Cardiac muscle cell (in vitro differentiated cells and primary cell): ENCODE measurements around the gene CARMIL1. TPM values are rescaled to one million over a fixed set of nuclear protein-coding genes. Genes with fewer than 3 reads are reported as not detected.

Experiments used
- DNase-seq, 2 donors: peaks; one replicate each; pipeline versions ENCODE4 v3.0.0 to v3.0.0-alpha.2; 2010 to 2017; ENCODE audit warnings: low read depth in 1 of 2, low spot score in 1 of 2
- H3K27ac ChIP-seq: fragments of 200-600 bp; sonication (generic); 2 replicates; pipeline ENCODE4 v1.5.1; 2016
- H3K27me3 ChIP-seq: fragments of 200-600 bp; sonication (generic); 2 replicates; pipeline ENCODE4 v1.6.0; 2016; ENCODE audit warnings: control low read depth
- H3K36me3 ChIP-seq: fragments of 200-600 bp; sonication (generic); 2 replicates; pipeline ENCODE4 v1.5.1; 2016; ENCODE audit warnings: control low read depth
- H3K4me1 ChIP-seq: fragments of 200-600 bp; sonication (generic); 2 replicates; pipeline ENCODE4 v1.8.1; 2017; ENCODE audit warnings: low read depth, mild to moderate bottlenecking, mixed run types
- H3K4me3 ChIP-seq: fragments of 200-600 bp; sonication (generic); 2 replicates; pipeline ENCODE4 v1.5.1; 2016; ENCODE audit warnings: mild to moderate bottlenecking
- H3K9me3 ChIP-seq: fragments of 200-600 bp; sonication (generic); 2 replicates; pipeline ENCODE4 v1.5.1; 2017; ENCODE audit warnings: low read depth, mild to moderate bottlenecking, control low read depth
- polyA plus RNA-seq: library from polyadenylated mRNA; unstranded; fragments of >200 nt; fragmentation: Nextera tagmentation; extraction: Ambion mirVana; gene quantifications from 2 replicates; pipeline ENCODE4 v1.2.1, GENCODE V29; 2016
- total RNA-seq: library from RNA; depleted of rRNA; stranded (reverse); fragments of >200 nt; gene quantifications from 2 replicates; pipeline ENCODE4 v1.2.3, GENCODE V29; 2016
- TF ChIP-seq, protein P1 (sequence below): IDR thresholded peaks from 2 replicates; pipeline ENCODE4 v1.5.1; 2012; ENCODE audit warnings: low read depth, mild to moderate bottlenecking, low read length

Gene CARMIL1
- total and polyA plus RNA-seq, 2 experiments from 2014 or later: 15.7 to 63.6 TPM

DNA sequence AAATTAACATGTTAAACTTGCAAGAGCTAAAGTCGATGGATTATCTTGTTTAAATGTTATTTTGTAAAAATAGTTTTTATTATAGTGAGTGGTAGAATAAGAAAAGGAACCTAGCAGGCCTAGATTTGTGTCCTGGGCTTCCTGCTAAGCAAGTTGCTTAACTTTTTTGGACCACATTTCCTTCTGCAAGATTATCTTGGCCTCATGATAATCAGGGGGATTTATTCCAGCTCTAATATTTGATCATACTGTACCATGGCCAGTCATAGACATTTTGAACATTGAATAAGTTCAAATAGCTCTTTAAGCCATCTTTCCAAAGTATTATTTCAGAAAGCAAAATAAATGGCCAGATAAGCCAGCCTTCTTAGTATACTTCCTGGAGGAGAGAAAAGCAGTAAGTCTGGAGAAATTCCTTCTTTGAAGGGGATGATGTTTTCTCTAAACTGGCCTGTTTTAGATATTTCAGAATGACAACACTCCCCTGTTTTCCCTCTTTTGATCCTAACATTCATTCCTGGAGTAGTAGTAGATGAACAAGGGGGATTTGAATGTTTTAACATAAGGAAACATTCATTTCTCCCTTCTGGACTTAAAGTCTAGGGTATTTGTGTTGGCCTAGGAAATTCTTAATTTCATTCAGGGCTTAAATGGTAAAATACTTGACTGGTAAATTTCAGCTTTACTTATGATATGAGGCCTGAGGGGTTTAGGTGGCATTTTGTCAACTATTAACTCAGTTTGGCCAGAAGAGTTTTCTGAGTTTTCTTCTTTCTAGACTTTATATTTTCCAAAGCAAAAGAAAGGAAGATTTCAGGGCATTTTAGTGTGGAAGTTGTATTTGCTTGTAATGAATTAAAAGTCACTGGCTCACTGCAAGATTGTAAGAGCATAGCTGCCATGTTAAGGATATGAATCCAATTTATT, 264.1 kb downstream of the CARMIL1 start:
- DNase-seq: peak in 1 of 2 donors; percentile 9
- peaks cover 19% of the 10 kb centered on the region for H3K36me3 ChIP-seq
- TF ChIP-seq, protein P1, sequence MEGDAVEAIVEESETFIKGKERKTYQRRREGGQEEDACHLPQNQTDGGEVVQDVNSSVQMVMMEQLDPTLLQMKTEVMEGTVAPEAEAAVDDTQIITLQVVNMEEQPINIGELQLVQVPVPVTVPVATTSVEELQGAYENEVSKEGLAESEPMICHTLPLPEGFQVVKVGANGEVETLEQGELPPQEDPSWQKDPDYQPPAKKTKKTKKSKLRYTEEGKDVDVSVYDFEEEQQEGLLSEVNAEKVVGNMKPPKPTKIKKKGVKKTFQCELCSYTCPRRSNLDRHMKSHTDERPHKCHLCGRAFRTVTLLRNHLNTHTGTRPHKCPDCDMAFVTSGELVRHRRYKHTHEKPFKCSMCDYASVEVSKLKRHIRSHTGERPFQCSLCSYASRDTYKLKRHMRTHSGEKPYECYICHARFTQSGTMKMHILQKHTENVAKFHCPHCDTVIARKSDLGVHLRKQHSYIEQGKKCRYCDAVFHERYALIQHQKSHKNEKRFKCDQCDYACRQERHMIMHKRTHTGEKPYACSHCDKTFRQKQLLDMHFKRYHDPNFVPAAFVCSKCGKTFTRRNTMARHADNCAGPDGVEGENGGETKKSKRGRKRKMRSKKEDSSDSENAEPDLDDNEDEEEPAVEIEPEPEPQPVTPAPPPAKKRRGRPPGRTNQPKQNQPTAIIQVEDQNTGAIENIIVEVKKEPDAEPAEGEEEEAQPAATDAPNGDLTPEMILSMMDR: no peak
- no peak overlapping the region for H3K4me3 ChIP-seq
- H3K9me3 ChIP-seq: no peaks in the 10 kb centered on the region
- H3K4me1 ChIP-seq: peaks cover 3% of the 10 kb centered on the region
- no peak overlapping the region for H3K27ac ChIP-seq
- no peaks in the 10 kb centered on the region for H3K27me3 ChIP-seq

DNA sequence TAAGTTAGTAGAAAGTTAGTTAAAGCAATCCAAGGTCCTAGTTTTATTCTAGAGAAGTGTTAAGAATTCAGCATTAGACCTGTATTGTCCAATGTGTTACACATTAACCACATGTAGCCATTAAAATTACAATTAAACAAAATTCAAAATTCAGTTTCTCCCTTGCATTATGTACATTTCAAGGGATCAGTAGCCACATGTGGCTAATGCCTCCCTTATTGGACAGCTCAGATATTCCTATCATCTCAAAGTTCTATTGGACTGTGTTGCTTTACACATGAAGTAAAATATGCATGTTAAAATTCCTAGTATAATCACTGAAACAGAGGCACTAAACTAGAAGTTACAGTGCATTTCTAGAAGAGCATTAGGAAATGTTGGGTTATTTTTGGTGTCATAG, 265.7 kb downstream of the CARMIL1 start:
- H3K27ac ChIP-seq: no peak overlapping the region
- H3K9me3 ChIP-seq: no peaks in the 10 kb centered on the region
- TF ChIP-seq, protein P1: no peak
- no peaks in the 10 kb centered on the region for H3K27me3 ChIP-seq
- H3K36me3 ChIP-seq: peaks cover 17% of the 10 kb centered on the region
- peaks cover 11% of the 10 kb centered on the region for H3K4me1 ChIP-seq
- H3K4me3 ChIP-seq: no peak overlapping the region
- DNase-seq: no peak

DNA sequence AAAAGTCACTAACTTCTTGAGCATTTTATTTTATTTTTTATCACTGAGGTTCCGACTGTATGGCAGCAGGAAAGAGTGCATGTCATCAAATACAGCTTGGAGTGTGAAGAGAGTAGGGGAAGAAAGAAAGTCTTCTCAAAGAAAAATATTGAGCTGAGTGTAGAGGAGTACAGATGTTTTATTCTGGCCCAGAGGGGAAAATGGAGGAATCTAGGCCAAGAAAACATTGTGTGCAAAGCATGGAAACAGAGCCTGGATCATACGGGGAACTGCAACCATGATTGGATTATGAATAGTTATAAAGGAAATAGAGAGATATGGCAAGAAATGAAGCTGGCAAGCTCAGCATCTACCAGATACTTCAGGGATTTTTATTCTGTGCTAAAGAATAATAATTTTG, 268.6 kb downstream of the CARMIL1 start:
- H3K4me3 ChIP-seq: no peak overlapping the region

DNA sequence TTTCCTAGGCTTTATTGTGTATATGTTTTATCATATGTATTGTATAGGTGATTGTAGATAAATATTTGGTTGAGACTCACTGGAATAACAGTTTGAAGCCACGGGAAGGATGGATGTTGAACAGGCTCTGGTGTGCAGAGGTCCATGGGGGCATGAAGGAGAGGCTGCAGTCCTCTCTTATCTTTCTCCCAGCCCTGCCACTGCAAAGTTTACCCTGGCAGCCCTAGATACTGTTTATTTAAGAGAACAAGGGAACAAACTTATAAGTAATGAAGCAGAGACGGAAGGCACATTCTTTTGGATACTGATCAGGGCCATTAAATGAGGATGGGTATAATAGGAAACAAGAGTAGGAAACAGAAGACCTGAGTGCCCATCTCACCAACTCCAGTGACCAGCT, 269.3 kb downstream of the CARMIL1 start:
- DNase-seq: no peak
- Histone ChIP-seq H3K27ac (peak overlapping the region; percentile 32), H3K9me3 (no peaks in the 10 kb centered on the region), H3K4me3 (no peak overlapping the region), H3K36me3 (no peaks in the 10 kb centered on the region), H3K27me3 (no peaks in the 10 kb centered on the region), H3K4me1 (peaks cover 21% of the 10 kb centered on the region)
- TF ChIP-seq, protein P1: no peak

More for the DNA sequence above, 268.6 kb downstream of the CARMIL1 start:
- H3K27ac ChIP-seq: no peak overlapping the region
- no peaks in the 10 kb centered on the region for H3K36me3 ChIP-seq
- TF ChIP-seq, protein P1: no peak
- H3K27me3 ChIP-seq: no peaks in the 10 kb centered on the region
- H3K4me1 ChIP-seq: peaks cover 14% of the 10 kb centered on the region
- DNase-seq: no peak
- H3K9me3 ChIP-seq: no peaks in the 10 kb centered on the region

DNA sequence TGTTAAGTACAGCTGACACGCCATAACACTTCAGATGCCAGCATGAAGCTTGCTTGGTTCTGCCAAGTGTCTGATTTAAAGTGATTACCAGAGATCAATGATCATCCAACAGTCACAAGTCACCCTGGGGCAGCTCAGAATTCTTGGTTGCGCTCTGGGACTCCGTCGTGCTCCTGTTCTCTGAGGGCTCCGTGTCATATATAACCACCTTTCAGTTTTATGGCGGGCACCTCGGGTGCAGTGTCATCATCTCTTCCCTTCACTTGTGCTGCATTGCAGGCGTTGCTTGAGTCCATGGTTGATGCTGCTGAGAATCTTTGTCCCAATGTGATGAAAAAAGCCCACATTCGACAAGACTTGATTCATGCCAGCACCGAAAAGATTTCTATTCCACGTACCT, 271.5 kb downstream of the CARMIL1 start:
- H3K27ac ChIP-seq: no peak overlapping the region
- H3K27me3 ChIP-seq: no peaks in the 10 kb centered on the region
- DNase-seq: no peak
- no peaks in the 10 kb centered on the region for H3K9me3 ChIP-seq
- peaks cover 26% of the 10 kb centered on the region for H3K4me1 ChIP-seq
- no peak overlapping the region for H3K4me3 ChIP-seq
- H3K36me3 ChIP-seq: no peaks in the 10 kb centered on the region
- TF ChIP-seq, protein P1: no peak
